ENCODE data around the gene UBE2G1. TPM values are rescaled to one million over a fixed set of nuclear protein-coding genes. Genes with fewer than 3 reads are reported as not detected.

UBE2G1 gene
- total and polyA plus RNA-seq, 2 of the 8 experiments (the other 6 are each of a cell fraction or from before 2014, with no cell fraction given): 73.9 to 170 TPM

DNA sequence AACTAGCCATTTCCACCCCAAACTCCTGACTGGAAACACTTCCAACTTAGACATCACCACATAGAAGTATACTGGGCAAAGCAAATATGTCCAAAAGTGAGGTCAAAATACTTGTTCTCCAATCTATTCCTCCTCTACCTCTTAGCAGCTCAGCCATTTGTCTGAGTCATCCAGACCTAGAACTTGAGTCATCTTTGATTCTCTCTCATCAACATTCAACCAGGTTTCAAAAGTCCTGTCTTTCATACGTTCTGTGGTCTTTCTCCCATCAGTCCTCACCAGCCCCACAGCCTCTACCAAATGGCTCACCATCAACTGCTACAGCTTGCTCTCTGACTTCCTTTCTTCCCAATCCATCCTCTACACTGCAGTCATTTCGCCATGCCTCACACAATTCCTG, 109.5 kb downstream of the UBE2G1 start:
- no peak overlapping the region for H3K56ac ChIP-seq (replicated peaks; ENCODE audit: insufficient read length, low read depth, low read length)
- no peak overlapping the region for H2BK20ac ChIP-seq (ENCODE audit: low read length)
- DNase-seq (ENCODE audit: low read depth in 1 of 2, low spot score in 2 of 2) (no peak), FAIRE-seq (no peak)
- H3K27ac ChIP-seq (ENCODE audit: low read depth, low read length): no peak overlapping the region
- H3K79me1 ChIP-seq (ENCODE audit: low read depth, low read length): peaks cover 25% of the 10 kb centered on the region
- no peak overlapping the region for H2AK5ac ChIP-seq (ENCODE audit: low read depth, low read length)
- H2AFZ ChIP-seq (ENCODE audit: low read length): no peak overlapping the region
- no peak overlapping the region for H2BK12ac ChIP-seq (ENCODE audit: low read depth, low read length)
- no peak overlapping the region for H3K14ac ChIP-seq (ENCODE audit: insufficient read length)
- CTCF ChIA-PET (ENCODE audit: partially characterized antibody): interaction anchor here (0.7 to 5.8 kb wide), 5 partner anchors 8 to 51 kb away, joined by 3 to 89 read pairs (median 4); no protein-coding TSS in a partner anchor
- POLR2A ChIA-PET (ENCODE audit: partially characterized antibody): interaction anchor here (0.9 to 2.5 kb wide), 2 partner anchors 10 to 137 kb away, joined by 3 to 13 read pairs; no protein-coding TSS in a partner anchor
- H3K9me3 ChIP-seq (ENCODE audit: insufficient read depth in 2 of 2, low read depth in 1 of 2, low read length in 1 of 2): peaks cover 9 to 13% of the 10 kb centered on the region in 2 experiments; a peak in 3 of 4 replicates
- H4K8ac ChIP-seq (ENCODE audit: extremely low read depth, insufficient read depth, low read length): no peak overlapping the region
- no peak overlapping the region for H2BK15ac ChIP-seq (ENCODE audit: low read length)
- H3K4me3 ChIP-seq (ENCODE audit: extremely low read depth in 1 of 4, insufficient read depth in 2 of 4, low read depth in 3 of 4, low read length in 4 of 4): no peak overlapping the region
- no peak overlapping the region for H3K18ac ChIP-seq (ENCODE audit: extremely low read depth, low read length)
- no peak overlapping the region for H3K4me2 ChIP-seq (ENCODE audit: insufficient read depth in 1 of 2, low read depth in 2 of 2, low read length in 2 of 2)
- no peaks in the 10 kb centered on the region for H3K27me3 ChIP-seq (replicated peaks in 1 of 4; ENCODE audit: control insufficient read depth in 3 of 4, extremely low read depth in 1 of 4, insufficient read depth in 3 of 4, low read length in 3 of 4)
- H3K23ac ChIP-seq (ENCODE audit: insufficient read length): no peak overlapping the region
- peaks cover 0 to under 1% (median under 1%) of the 10 kb centered on the region in 4 experiments; a peak in 3 of 7 replicates for H3K4me1 ChIP-seq (replicated peaks in 1 of 4; ENCODE audit: control insufficient read depth in 3 of 4, insufficient read depth in 4 of 4, low read length in 3 of 4)
- H3K23me2 ChIP-seq (ENCODE audit: low read depth, low read length): no peaks in the 10 kb centered on the region
- no peak overlapping the region for H4K5ac ChIP-seq (ENCODE audit: insufficient read length, low read depth, low read length)
- H3K79me2 ChIP-seq (ENCODE audit: control insufficient read depth in 1 of 2, insufficient read depth in 2 of 2, low read length in 2 of 2): peaks cover 22 to 90% of the 10 kb centered on the region in 2 experiments
- WGBS, 2 experiments (ENCODE audit: extremely low coverage in 1 of 2, insufficient coverage in 1 of 2, insufficient read length in 1 of 2, insufficient replicate concordance in 2 of 2, low coverage in 1 of 2, low lambda C conversion rate in 2 of 2, missing lambda C conversion rate in 1 of 2): 90% methylated on average over 2 of the region's 2 CpGs; no CpG with 5 or more reads in 1 of the 2 experiments
- no peak overlapping the region for H2BK120ac ChIP-seq (replicated peaks; ENCODE audit: low read depth, low read length)
- peaks cover 8 to 20% of the 10 kb centered on the region in 2 experiments for H4K20me1 ChIP-seq (replicated peaks in 1 of 2; ENCODE audit: control insufficient read depth in 1 of 2, insufficient read depth in 2 of 2, low read length in 2 of 2)
- H3K4ac ChIP-seq (replicated peaks; ENCODE audit: insufficient read length, low read depth, low read length): no peak overlapping the region
- H3K36me3 ChIP-seq (ENCODE audit: control insufficient read depth in 2 of 4, insufficient read depth in 4 of 4, low read length in 3 of 4): peaks cover 2 to 12% (median 7%) of the 10 kb centered on the region in 4 experiments; a peak in 5 of 8 replicates
- no peak overlapping the region for H4K91ac ChIP-seq (replicated peaks; ENCODE audit: insufficient read length, low read length)
- H3K9ac ChIP-seq (replicated peaks in 1 of 4; ENCODE audit: extremely low read depth in 1 of 4, low read depth in 3 of 4, low read length in 3 of 4): 0 out of 7 replicates have a peak overlapping the region, but pooled peaks of 1 of the 4 experiments have one; percentile 40
- H2BK5ac ChIP-seq (ENCODE audit: low read depth, low read length): no peak overlapping the region
- TF ChIP-seq ZNF274 (IDR thresholded peaks at IDR 0.05; ENCODE audit: borderline replicate concordance, extremely low read depth, low read length): no peak
- no peak for TF ChIP-seq ASH2L (IDR thresholded peaks at IDR 0.05; ENCODE audit: low read length)
- TF ChIP-seq SP1 (IDR thresholded peaks at IDR 0.05; ENCODE audit: low read depth, low read length): no peak
- TF ChIP-seq CHD1 (IDR thresholded peaks at IDR 0.05; ENCODE audit: low read depth, low read length): no peak
- TF ChIP-seq EP300 (IDR thresholded peaks at IDR 0.05; ENCODE audit: borderline replicate concordance in 1 of 2, low read depth in 2 of 2, low read length in 2 of 2): no peak
- no peak for TF ChIP-seq CTBP2 (IDR thresholded peaks at IDR 0.05; ENCODE audit: borderline replicate concordance, insufficient read depth, insufficient read length, low read length)
- TF ChIP-seq SUZ12 (IDR thresholded peaks at IDR 0.05; ENCODE audit: low read length): no peak
- TF ChIP-seq EZH2 (IDR thresholded peaks at IDR 0.05; ENCODE audit: low read depth, low read length, severe bottlenecking): no peak
- no peak for TF ChIP-seq EGR1 (IDR thresholded peaks at IDR 0.05; ENCODE audit: borderline replicate concordance, low read depth, low read length)
- no peak for TF ChIP-seq CEBPB (IDR thresholded peaks at IDR 0.05; ENCODE audit: low read depth, low read length)
- TF ChIP-seq MAX (IDR thresholded peaks at IDR 0.05): no peak
- TF ChIP-seq HDAC6 (IDR thresholded peaks at IDR 0.05; ENCODE audit: low read depth, low read length): no peak
- TF ChIP-seq RNF2 (IDR thresholded peaks at IDR 0.05; ENCODE audit: borderline replicate concordance, low read depth, low read length, missing control alignments, poor library complexity, severe bottlenecking): no peak

All from H1 (cell line).